GM13977 (cell line): ENCODE data around the gene CD2BP2.

Experiments
- DNase-seq: peaks from one replicate; pipeline ENCODE4 v3.0.0; 2012; ENCODE audit warnings: low spot score
- CTCF ChIP-seq: IDR thresholded peaks from 2 replicates; pipeline ENCODE4 v1.5.1; 2012; ENCODE audit warnings: mild to moderate bottlenecking, control low read depth; ENCODE audit not compliant: insufficient read depth; ENCODE audit errors: extremely low read depth, missing control alignments
- in situ Hi-C: fragments of 300-500 bp; cut with MboI; formaldehyde crosslinking; loops from one replicate; pipeline ENCODE4 v1.12.0; 2022; ENCODE audit warnings: low sequenced_read_pairs, low pct_unique_long_range_greater_than_20kb, mixed read lengths, inconsistent platforms; ENCODE audit not compliant: unreplicated experiment

The CD2BP2 gene

GRCh38 chr16:30355144-30355953, at the start of gene CD2BP2:
CD2BP2 (minus strand) TSS chr16:30355308; CDS start chr16:30354681, 627 bp downstream.
- in situ Hi-C loops = no loop called here
- TF ChIP-seq CTCF = no peak
- peak; percentile 89 for DNase-seq

DNA sequence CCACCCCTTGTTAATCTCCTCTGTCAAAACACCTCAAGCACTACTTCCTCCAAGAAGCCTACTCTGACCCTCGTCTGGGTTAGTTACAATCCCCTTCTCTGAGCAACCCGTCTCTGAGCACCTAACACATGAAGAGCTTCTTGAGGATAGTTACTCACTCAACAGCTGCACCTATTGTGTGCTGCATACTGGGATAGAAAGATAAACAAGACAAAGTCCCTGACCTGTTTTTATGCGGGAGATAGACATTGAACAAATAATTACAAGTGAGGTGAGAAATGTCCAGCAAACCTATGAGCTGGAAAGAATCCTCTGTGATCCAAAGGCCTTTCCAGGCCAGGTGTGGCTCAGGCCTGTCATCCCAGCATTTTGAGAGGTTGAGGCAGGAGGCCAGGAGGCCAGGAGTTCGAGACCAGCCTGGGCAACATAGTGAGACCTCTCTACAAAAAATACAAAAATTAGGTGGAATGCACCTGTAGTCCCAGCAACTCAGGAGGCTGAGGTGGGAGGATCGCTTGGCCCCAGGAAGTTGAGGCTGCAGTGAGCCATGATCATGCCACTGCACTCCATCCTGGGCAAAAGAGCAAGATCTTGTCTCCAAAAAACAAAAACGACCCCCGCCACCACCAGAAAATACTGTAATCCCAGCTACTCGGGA, 46.8 kb upstream of the CD2BP2 start:
- no peak for TF ChIP-seq CTCF
- in situ Hi-C loops = loop anchor here (25.0 kb wide), 1 partner anchor 290 kb away; the partner anchor contains the start of genes GDPD3 and MAPK3
- no peak for DNase-seq

GRCh38 chr16:30399435-30400186, 44.5 kb upstream of the CD2BP2 start:
- no peak for TF ChIP-seq CTCF
- DNase-seq = no peak
- in situ Hi-C loops = loop anchor here (25.0 kb wide), 1 partner anchor 287 kb away; the partner anchor contains the start of genes GDPD3 and MAPK3

DNA sequence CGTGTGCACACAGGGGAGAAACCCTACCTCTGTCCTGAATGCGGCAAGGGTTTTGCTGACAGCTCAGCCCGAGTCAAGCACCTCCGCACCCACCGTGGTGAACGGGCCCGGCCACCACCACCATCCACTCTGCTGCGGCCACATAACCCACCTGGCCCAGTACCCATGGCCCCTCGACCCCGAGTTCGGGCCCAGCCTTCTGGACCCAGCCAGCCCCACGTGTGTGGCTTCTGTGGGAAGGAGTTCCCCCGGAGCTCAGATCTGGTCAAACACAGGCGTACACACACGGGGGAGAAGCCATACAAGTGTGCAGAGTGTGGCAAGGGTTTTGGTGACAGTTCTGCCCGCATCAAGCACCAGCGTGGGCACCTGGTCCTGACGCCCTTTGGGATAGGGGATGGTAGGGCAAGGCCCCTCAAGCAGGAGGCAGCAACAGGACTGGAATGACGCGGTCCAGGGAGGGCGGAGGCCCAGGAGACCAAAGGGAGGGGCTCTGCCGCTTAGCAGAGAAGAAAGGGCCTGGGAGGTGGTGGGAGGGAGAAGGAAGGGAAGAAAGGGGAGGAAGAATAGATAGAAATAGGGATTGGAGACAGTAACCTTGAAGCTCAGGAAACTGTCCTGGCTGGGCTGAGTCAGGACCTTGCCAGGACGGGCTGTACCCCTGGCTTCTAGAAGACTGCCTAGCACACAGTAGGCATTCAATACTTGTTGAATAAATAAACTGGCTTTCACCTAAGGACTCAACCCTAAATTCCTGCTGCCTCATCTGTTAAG, 43.7 kb upstream of the CD2BP2 start:
- no peak for DNase-seq
- in situ Hi-C loops = no loop called here
- no peak for TF ChIP-seq CTCF

GRCh38 chr16:30397776-30398660, 42.9 kb upstream of the CD2BP2 start:
- in situ Hi-C loops = no loop called here
- TF ChIP-seq CTCF = no peak
- DNase-seq = no peak
